IPS DF 4.7 (cell line): ENCODE data around the gene C2orf74.

ENCODE experiments used
- DNase-seq: peaks from one replicate; pipeline ENCODE4 v3.0.0-alpha.2; 2013; ENCODE audit warnings: low spot score; ENCODE audit errors: extremely low read depth

C2orf74 gene

DNA sequence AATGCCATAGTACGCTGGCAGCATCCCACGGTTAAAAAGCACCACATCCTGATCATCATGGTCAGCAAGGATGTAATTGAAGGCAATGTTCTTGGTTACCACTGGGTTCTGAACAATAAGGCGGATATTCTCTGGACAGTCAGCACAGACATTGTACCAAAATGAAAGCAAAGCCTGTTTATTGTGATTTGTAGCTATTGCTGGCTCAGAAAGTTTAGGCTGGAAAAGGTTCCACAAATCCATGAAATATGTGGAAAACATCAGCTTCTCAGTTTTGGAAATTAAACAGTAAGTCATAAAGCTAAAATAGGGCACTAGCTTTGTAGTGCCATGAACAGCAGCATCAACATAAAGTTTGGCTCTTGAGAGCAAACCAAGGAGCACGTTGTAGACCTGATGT is 52.2 kb downstream of the C2orf74 start:
- no peak for DNase-seq
